ENCODE results near the gene NUP133. TPM values are rescaled to one million over a fixed set of nuclear protein-coding genes. Genes with fewer than 3 reads are reported as not detected.
A peak's percentile ranks its signal among the peaks of the same experiment; 100 is the strongest.

NUP133 gene
- 19.5 TPM for polyA plus RNA-seq (2012; ENCODE audit: insufficient read depth, insufficient read length, low read depth)

DNA sequence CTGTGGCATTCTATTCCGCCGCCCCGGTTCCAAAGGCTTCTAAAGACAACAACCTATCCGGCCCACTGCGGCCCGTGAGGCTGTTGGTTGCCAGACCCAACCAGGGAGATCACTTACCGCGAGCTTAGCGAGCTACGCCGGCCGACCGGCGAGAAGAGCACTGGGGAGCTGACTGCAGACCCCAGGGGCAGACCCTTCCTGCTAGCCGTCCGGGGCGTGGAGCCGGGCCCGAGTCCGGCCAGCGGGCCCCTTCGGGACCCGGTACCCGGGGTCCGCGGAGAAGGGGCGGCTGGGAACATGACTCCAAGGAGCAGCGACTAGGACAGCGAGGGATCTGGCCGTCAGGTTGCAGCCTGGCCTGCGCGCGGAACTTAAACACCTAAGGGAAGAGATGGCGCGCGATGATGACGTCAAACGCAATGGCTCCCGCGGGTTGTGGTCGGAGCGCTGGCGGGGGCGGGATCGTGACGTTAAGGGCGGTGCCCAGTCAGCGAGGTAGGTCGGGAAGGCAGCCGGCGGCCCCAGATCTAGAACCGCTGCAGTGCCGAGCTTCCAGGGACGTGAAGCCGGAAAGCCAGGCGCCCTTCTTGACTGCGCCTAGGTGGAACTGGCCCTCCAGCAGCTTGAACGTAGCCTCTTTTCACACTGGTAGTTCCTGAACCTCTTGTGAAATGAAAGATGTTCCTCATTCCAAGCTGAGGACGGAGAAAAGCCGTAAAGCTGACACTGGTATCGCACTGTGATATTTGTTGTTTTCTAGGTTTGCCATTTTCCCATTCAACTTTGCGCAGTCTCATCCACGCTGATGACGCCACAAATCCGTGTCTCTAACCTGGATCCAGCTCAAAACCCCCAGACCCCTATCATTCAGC is at the start of gene NUP133:
TSS of gene NUP133 (minus strand) at position 391 of the 872 bp plus-strand sequence. CDS start at position 299, 92 bp downstream.
- Histone ChIP-seq H3K27me3 (no peaks in the 10 kb centered on the region), H3K9me3 (no peaks in the 10 kb centered on the region), H3K36me3 (peaks cover 6% of the 10 kb centered on the region), H3K4me3 (ENCODE audit: low read depth, low read length) (peak within 1 kb of the TSS; percentile 94), H3K4me1 (no peaks in the 10 kb centered on the region)
- TF ChIP-seq, protein P1, sequence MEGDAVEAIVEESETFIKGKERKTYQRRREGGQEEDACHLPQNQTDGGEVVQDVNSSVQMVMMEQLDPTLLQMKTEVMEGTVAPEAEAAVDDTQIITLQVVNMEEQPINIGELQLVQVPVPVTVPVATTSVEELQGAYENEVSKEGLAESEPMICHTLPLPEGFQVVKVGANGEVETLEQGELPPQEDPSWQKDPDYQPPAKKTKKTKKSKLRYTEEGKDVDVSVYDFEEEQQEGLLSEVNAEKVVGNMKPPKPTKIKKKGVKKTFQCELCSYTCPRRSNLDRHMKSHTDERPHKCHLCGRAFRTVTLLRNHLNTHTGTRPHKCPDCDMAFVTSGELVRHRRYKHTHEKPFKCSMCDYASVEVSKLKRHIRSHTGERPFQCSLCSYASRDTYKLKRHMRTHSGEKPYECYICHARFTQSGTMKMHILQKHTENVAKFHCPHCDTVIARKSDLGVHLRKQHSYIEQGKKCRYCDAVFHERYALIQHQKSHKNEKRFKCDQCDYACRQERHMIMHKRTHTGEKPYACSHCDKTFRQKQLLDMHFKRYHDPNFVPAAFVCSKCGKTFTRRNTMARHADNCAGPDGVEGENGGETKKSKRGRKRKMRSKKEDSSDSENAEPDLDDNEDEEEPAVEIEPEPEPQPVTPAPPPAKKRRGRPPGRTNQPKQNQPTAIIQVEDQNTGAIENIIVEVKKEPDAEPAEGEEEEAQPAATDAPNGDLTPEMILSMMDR (IDR thresholded peaks at IDR 0.05; ENCODE audit: low read depth, low read length): no peak
- peak; percentile 99 for DNase-seq

DNA sequence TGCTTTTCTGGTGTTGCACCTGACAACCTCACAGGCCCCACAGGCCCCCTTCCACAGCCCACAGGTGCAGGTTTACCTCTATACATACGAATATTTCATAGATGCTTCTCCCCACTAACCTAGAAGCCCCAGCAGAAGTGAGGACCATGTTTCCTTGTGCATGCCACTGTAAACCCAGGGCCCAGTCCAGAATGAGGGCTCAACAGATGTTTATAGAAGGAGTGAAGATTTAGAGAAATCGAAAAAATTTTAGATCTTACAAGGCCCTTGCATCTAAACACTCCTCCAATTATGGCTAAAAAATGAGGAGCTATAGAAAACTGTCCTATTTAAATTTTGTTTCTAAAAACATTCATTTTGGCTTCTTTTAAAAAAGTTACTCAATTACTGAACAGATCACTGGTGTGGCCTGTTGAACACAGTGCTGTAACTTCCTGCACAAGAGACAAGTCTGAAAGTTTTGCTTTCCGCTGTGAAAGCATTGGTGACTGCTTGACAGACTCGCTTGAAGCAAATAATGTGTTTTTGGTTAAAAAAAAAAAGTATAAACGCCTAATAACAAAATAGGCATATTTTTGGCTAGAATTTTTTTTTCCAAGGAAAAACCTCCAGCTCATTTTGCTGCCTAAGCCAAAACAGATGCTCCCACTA is 49.2 kb upstream of the NUP133 start:
- Histone ChIP-seq H3K36me3 (no peaks in the 10 kb centered on the region), H3K9me3 (no peaks in the 10 kb centered on the region), H3K27me3 (no peaks in the 10 kb centered on the region), H3K4me1 (no peaks in the 10 kb centered on the region; the same call in none of the 2 replicates), H3K4me3 (ENCODE audit: low read depth, low read length) (peak overlapping the region; percentile 73)
- TF ChIP-seq, protein P1 (IDR thresholded peaks at IDR 0.05; ENCODE audit: low read depth, low read length): no peak
- no peak for DNase-seq

DNA sequence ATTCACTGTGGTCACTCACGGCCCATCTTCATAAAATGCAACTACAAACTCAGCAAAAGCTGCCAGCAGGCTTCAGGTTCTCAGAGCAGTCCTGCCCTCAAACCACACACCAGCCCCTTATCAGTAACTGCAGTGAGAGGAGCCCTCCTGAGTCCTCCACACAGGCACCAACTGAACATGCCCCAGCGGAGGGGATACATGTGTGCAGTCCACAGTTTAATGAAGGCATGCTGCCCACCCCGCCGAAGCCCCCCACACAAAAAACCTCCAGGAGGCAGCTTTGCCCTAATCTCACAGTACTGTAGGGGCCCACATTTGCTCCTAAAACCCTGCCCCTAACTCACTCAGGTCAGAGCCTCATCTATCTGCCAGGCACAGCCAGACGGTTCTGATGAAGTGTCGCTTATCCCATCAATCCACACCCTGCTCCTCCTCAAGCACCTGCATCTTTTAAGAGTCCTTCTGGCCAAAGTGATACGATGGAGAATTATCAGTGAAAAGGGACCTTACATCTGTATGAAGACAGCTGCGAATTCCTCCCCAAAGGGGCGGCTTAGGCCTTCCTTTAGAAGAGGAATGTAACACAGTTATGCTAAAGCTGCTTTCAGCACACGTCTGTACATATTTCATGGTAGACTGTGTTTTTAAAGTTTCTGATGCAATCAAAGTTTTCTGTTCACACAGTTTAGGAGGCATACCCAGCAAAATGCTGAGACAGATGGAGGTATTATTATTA is 46.9 kb upstream of the NUP133 start:
- no peak overlapping the region for H3K4me3 ChIP-seq (ENCODE audit: low read depth, low read length)
- TF ChIP-seq, protein P1 (IDR thresholded peaks at IDR 0.05; ENCODE audit: low read depth, low read length): no peak
- no peaks in the 10 kb centered on the region for H3K9me3 ChIP-seq
- DNase-seq: no peak
- no peaks in the 10 kb centered on the region for H3K27me3 ChIP-seq
- H3K36me3 ChIP-seq: no peaks in the 10 kb centered on the region
- no peaks in the 10 kb centered on the region; the same call in none of the 2 replicates for H3K4me1 ChIP-seq

DNA sequence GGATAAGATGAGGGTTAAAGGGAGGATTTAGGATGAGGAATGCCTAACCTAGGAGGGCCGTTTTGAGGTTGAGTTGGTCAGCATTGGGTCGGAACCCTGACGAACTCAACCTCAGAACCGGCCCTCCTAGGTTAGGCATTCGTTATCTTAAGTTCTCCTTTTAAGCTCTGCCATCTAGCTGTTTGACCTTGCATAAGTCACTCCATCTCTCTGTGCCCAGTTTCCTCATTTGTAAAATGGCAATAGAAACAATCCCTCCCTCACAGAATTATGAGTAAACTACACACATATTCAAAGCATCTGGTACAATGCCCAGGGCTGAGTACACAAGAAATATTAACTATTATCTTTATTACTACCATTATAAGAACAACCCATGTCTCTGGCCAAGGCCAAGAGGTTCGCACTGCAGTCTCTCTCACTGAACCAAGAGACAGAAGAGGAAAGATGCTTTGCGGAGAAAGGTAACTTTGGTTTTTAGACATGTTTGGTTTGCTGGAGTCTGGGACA is 45.5 kb upstream of the NUP133 start:
- DNase-seq: no peak
- TF ChIP-seq, protein P1 (IDR thresholded peaks at IDR 0.05; ENCODE audit: low read depth, low read length): no peak
- Histone ChIP-seq H3K4me1 (no peaks in the 10 kb centered on the region; the same call in none of the 2 replicates), H3K4me3 (ENCODE audit: low read depth, low read length) (no peak overlapping the region), H3K36me3 (peaks cover 8% of the 10 kb centered on the region), H3K27me3 (no peaks in the 10 kb centered on the region), H3K9me3 (no peaks in the 10 kb centered on the region)

DNA sequence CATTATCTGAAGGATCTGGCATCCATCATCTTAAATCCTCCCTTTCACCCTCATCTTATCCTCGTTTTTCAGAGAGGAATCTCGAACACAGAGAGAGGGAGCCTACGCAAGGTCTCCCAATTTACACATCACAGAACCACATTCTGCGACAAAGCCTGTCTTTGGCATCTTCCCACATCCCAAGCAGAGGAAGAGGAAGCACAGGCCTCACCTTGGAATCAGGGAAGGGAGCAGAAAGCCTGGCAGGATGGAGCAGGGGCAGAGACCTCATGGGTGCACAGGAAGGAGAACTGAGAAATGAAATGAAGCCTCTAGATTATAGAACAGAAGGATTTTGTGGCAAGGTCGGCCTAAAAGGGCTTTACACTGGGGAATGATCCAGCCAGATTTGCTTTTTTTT is 44.6 kb upstream of the NUP133 start:
- no peaks in the 10 kb centered on the region; the same call in none of the 2 replicates for H3K4me1 ChIP-seq
- H3K4me3 ChIP-seq (ENCODE audit: low read depth, low read length): no peak overlapping the region
- no peaks in the 10 kb centered on the region for H3K27me3 ChIP-seq
- no peak for DNase-seq
- H3K9me3 ChIP-seq: no peaks in the 10 kb centered on the region
- TF ChIP-seq, protein P1 (IDR thresholded peaks at IDR 0.05; ENCODE audit: low read depth, low read length): no peak
- H3K36me3 ChIP-seq: peaks cover 11% of the 10 kb centered on the region
